GM12891 (cell line): ENCODE results near the gene NCR1.
"Not testable (repeated sequence)": the region's sequence is repeated elsewhere in the genome, so short reads cannot be mapped to it uniquely, and the experiment has no call there.

Source experiments
- POLR2A ChIP-seq: IDR thresholded peaks from 2 replicates; pipeline ENCODE4 v1.6.1; 2011; ENCODE audit warnings: low read depth, low read length, control low read depth
- POLR2AphosphoS5 ChIP-seq: IDR thresholded peaks from 2 replicates; pipeline ENCODE4 v1.6.1; 2011; ENCODE audit warnings: low read depth, low read length, control low read depth
- SPI1 ChIP-seq: IDR thresholded peaks from 2 replicates; pipeline ENCODE4 v1.6.1; 2011; ENCODE audit warnings: low read depth, low read length, control low read depth
- TAF1 ChIP-seq: IDR thresholded peaks from 2 replicates; pipeline ENCODE4 v1.6.1; 2011; ENCODE audit warnings: low read depth, low read length, control low read depth

DNA sequence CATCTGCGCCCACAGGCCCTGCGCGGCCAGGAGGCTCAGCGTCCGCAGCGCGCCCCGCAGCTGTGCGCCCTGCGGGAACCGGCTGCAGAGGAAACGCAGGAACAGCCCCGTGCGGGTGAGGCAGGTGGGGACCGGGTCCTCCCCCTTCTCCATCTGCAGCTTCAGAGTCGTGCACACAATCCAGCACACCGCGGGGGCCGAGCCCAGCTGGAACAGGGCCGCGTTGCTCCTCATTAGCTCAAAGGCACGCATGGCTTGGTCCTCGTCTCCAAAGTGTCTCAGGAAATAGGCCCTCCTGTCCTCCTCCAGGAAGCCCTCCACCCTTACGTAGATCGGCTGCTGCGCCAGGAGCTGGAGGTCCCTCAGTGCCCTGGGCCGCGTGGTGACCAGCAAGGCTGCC is 33.6 kb downstream of the NCR1 start:
- not testable (repeated sequence) for TF ChIP-seq SPI1, POLR2A, POLR2AphosphoS5, TAF1
